T-helper 2 cell (primary cell): ENCODE data around the gene WFDC5.
"Not testable (repeated sequence)": the region's sequence is repeated elsewhere in the genome, so short reads cannot be mapped to it uniquely, and the experiment has no call there.

Source experiments
- DNase-seq, 5 experiments: peaks; one replicate each; pipeline versions ENCODE4 v3.0.0 to v3.0.0-alpha.2; 2012 to 2022
- total RNA-seq, 2 donors: gene quantifications; one replicate each; lab custom pipeline; 2026; lab: John Stamatoyannopoulos, UW

The WFDC5 gene, protein sequence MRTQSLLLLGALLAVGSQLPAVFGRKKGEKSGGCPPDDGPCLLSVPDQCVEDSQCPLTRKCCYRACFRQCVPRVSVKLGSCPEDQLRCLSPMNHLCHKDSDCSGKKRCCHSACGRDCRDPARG
- total RNA-seq: 0 reads per million in 2 donors

DNA sequence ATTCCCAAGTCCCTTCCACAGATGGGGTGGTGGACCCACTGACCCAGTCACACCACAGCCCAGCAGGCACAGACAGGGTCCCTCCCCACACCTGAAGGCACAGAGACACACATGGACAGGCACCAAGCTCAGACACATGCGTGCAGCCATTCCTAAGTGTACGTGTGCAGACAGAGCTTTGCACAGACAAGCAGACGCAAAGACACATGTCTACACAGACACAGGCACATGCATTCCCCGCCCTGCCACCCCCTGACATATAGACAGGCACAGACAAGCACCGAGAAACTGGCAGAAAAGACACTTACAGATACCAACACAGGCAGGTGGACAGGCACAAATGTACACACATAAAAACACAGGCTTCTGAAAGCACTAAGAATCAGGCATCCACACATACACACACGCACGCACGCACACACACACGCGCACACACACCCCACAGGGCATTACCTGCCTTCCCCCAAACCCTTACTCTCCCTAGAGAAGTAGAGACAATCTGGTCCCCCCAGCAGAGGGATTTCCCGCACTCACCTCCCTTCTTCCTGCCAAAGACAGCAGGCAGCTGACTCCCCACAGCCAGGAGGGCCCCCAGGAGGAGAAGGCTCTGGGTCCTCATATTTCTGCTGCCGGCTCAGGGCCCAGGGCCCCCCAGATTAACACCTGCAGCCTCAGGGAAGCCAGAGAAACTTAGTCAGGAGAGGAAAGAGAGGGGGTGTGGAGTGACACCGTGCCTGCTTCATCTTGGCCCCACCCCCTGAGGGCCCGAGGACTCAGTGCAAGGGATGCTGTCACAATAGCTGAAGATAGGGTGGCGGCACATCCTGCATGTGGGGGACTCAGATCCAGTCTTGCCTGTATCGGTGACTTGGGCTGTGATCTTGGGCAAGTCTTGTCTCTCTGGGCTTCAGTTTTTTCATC lies at the start of gene WFDC5:
TSS of gene WFDC5 (minus strand) at position 710 of the 921 bp plus-strand sequence. CDS start at position 619, 91 bp downstream.
- DNase-seq: no peak

GRCh38 chr20:45163083-45163803 lies 48.3 kb upstream of the WFDC5 start:
- no peak for DNase-seq

- DNase-seq: no peak
Observed at GRCh38 chr20:45157962-45158361, 43.0 kb upstream of the WFDC5 start.

GRCh38 chr20:45156713-45157112 lies 41.7 kb upstream of the WFDC5 start:
- no peak for DNase-seq

DNA sequence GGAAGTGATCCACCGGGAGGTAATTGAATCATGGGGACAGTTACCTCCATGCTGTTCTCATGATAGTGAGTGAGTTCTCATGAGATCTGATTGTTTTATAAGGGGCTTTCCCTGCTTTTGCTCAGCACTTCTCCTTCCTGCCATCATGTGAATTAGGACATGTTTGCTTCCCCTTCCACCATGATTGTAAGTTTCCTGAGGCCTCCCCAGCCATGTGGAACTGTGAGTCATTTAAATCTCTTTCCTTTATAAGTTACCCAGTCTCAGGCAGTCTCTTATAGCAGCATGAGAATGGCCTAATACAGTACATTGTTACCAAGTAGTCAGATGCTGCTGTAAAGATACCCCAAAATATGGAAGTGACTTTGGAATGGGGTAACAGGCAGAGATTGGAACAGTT lies 39.8 kb upstream of the WFDC5 start:
- DNase-seq: not testable (repeated sequence)

DNA sequence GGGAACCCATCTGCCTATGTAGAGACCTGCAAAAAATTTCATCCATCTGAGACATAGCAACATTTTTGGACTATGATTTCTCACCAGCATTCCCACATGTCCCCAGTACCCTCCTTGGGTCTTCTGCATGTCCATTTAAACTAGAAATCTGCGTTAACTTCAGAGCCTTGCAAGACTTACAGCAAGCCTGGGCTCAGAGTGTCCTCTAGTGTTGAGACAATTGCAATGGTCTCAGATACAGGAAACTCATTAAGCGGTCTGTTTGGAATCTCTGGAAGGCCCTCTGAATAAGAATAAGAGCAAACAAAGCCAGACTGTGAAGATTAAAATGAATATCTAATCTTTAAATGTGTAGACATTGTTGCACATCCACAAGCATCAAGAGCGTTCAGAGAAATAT lies 39.2 kb upstream of the WFDC5 start:
- no peak for DNase-seq

DNA sequence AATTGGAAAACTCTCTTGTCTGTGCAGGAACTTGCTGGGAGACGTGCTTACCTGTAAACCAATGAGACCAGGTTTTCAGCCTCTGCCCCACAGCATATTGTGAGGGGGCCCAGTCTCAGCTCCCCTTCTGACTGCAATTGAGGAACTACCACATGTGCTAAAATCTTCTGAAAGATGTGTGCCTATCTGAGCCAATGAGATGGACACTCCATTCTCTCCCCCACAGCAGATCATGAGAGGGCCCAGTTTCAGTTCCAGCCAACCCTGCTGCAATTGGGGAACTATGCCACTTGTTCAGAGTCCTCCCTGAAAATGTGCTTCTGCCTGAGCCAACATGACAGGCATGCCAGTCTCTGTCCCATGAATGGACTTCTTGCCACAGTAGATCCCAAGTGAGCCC lies 38.8 kb upstream of the WFDC5 start:
- no peak for DNase-seq

- no peak for DNase-seq
Observed at GRCh38 chr20:45153147-45153546, 38.2 kb upstream of the WFDC5 start.

- DNase-seq: no peak
Observed at GRCh38 chr20:45152405-45152804, 37.4 kb upstream of the WFDC5 start.

GRCh38 chr20:45149062-45149461 lies 34.1 kb upstream of the WFDC5 start:
- no peak for DNase-seq

DNA sequence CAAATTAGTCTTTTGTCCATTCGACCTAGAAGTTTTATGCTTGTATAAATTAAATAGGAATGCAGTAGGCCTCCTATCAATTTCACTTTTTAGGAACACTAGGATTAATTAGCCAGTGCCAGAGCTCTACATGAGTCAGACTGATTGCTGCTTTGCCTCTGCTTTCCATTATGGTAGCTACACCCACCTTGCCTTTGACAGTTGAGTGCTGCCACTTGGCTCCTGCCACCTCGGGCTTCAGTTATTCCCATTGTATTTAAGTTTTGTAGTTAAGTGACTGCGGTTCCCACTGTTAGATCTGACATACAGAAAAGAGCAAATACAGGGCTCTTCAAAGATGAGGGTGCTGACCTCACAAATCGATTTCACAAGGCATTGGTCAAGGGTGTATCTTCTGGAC lies 25.9 kb upstream of the WFDC5 start:
- no peak for DNase-seq

DNA sequence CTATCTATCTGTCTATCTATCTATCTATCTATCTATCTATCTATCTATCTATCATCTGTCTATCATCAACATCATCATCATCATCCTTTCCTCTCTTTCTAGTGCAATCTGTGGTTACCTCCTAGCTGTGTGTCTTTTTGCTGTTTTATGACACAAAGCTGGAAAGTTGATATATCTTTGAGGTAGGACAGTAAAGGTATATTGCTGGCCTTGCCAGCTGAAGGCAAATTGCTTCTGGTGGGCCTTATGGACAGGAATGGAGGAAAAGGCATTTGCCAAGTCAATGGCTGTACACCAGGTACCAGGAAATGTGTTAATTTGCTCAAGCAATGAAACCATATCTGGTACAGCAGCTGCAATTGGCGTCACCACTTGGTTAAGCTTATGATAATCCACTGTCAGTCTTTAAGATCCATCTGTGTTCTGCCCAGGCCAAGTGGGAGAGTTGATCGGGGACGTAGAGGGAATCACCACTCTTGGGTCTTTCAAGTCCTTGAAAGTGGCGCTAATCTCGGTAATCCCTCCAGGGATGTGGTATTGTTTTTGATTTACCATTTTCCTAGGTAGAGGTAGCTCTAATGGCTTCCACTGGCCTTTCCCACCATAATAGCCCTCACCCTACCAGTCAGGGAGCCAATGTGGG lies 24.9 kb upstream of the WFDC5 start:
- DNase-seq: not testable (repeated sequence)

- peak in 3 of 5 experiments; percentile 10 to 69 (median 40) for DNase-seq
Observed at GRCh38 chr20:45138561-45139300, 23.8 kb upstream of the WFDC5 start.

DNA sequence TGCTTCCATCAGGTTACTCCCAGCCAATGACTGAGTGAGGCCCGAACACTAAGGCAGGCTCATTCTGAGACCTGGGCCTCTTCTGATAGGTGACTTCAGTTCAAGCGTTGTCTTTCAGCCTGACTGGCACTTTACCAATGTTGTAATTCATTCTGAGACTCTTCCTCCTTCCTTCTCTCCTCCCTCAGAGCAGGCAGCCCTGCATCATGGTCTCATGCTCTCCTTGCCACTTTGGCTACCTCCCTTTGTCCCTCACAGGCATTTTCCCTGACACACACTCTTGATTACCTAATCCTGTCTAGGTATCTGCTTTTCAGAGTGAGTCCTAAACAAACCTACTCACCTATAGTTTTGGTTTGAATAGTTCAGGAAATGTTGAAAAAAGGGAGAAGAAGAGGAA lies 21.9 kb upstream of the WFDC5 start:
- DNase-seq: no peak

GRCh38 chr20:45128099-45128498 lies 13.1 kb upstream of the WFDC5 start:
- no peak for DNase-seq

GRCh38 chr20:45124365-45124764 lies 9.4 kb upstream of the WFDC5 start, which contains the start of gene WFDC12:
Gene WFDC12, minus strand, starts transcription at chr20:45124465. Its CDS starts 18 bp downstream, at chr20:45124447.
- DNase-seq: no peak

GRCh38 chr20:45121388-45121787 lies 6.4 kb upstream of the WFDC5 start:
- DNase-seq: no peak

GRCh38 chr20:45119556-45120266 lies 4.7 kb upstream of the WFDC5 start:
- DNase-seq: no peak

GRCh38 chr20:45118028-45118427 lies 3.1 kb upstream of the WFDC5 start:
- no peak for DNase-seq

- DNase-seq: no peak
Observed at GRCh38 chr20:45117581-45117980, 2.6 kb upstream of the WFDC5 start.

DNA sequence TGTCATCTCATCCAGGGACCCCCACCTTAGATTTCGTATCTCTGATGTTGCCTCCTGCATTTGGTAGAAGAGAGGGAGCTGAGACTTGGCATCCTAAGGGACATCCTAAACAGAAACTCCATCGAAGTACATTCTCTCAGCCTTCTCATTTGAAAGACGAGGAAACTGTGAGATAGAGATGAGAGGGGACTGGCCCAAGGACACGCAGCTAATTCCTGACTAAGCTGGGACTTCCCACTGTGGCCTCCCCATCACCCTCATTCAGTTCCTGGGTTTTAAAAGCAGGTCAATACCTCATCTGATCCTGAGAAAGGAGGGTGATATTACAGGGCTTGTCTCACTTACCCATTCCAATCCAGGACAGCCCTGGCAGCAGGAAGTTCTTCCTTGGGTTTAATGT lies 855 bp upstream of the WFDC5 start:
- DNase-seq: no peak

- no peak for DNase-seq
Observed at GRCh38 chr20:45115386-45115774, 406 bp upstream of the WFDC5 start.
